DND-41 (cell line): Measurements from ENCODE around the gene RIN1.
"Not testable (repeated sequence)": the region's sequence is repeated elsewhere in the genome, so short reads cannot be mapped to it uniquely, and the experiment has no call there.

ENCODE experiments used
- EZH2 ChIP-seq: IDR thresholded peaks from 3 replicates; pipeline ENCODE4 v1.6.1; 2012; ENCODE audit warnings: borderline replicate concordance, low read depth, mild to moderate bottlenecking, moderate library complexity, low read length, inconsistent platforms; ENCODE audit not compliant: severe bottlenecking
- TF ChIP-seq, protein P1 (sequence below): IDR thresholded peaks from 2 replicates; pipeline ENCODE4 v1.5.1; 2012; ENCODE audit warnings: borderline replicate concordance, low read length, moderate library complexity, mild to moderate bottlenecking; ENCODE audit not compliant: poor library complexity, severe bottlenecking; ENCODE audit errors: extremely low read depth

- not testable (repeated sequence) for TF ChIP-seq EZH2
- TF ChIP-seq, protein P1, sequence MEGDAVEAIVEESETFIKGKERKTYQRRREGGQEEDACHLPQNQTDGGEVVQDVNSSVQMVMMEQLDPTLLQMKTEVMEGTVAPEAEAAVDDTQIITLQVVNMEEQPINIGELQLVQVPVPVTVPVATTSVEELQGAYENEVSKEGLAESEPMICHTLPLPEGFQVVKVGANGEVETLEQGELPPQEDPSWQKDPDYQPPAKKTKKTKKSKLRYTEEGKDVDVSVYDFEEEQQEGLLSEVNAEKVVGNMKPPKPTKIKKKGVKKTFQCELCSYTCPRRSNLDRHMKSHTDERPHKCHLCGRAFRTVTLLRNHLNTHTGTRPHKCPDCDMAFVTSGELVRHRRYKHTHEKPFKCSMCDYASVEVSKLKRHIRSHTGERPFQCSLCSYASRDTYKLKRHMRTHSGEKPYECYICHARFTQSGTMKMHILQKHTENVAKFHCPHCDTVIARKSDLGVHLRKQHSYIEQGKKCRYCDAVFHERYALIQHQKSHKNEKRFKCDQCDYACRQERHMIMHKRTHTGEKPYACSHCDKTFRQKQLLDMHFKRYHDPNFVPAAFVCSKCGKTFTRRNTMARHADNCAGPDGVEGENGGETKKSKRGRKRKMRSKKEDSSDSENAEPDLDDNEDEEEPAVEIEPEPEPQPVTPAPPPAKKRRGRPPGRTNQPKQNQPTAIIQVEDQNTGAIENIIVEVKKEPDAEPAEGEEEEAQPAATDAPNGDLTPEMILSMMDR: not testable (repeated sequence)
Measured at GRCh38 chr11:66310803-66311440, 25.3 kb downstream of the RIN1 start.
